Measurements from ENCODE around the gene CACNA1C.

CACNA1C gene

DNA sequence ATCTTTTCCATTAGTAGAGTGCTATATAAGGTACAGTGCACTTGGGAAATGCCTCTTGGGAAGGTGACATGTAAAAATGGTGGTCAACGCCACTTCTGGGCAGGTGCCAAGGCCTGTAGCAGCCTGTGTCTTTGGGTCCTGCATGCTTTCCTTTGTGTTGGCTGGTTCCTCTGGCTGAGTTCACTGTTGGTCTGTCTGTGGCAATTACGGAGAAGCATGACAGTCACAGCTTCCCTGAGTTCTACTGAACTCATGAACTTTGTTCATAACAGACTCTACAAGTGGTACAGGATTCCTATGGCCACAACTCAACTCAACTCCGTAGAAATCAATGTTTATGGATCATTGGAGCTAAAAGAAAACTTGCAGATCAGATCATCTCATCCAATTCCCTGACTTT is 98.0 kb downstream of the CACNA1C start:
- no peak overlapping the region for H2AFZ ChIP-seq (ENCODE audit: low read depth, low read length)
- no peaks in the 10 kb centered on the region for H3K36me3 ChIP-seq (ENCODE audit: insufficient read depth, low read length)
- H3K4me1 ChIP-seq (ENCODE audit: insufficient read depth, low read length): no peaks in the 10 kb centered on the region
- no peaks in the 10 kb centered on the region for H3K9me3 ChIP-seq (ENCODE audit: low read length)
- H3K4me3 ChIP-seq (ENCODE audit: low read length): no peak overlapping the region
- peaks cover 3% of the 10 kb centered on the region for H3K27me3 ChIP-seq (ENCODE audit: insufficient read depth, low read length)

DNA sequence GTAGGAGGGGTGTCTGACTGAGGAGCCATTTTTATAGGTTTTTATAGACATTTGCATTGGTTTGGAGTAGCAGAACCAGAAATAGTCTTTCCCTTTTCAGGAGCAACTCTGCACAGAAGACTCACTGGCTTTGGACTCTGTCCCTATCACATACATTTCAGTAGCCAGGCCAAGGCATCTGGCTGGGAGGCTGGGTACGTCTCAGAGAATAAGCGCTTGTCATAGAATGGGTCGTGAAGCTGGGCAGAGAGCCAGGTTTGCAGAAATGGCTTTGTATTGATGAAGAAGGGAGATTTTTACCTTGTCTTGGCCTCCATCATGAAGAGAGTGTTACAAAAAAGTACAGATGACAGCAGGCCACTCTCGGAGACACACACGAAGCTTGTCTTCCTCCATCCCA is 98.6 kb downstream of the CACNA1C start:
- H3K36me3 ChIP-seq (ENCODE audit: insufficient read depth, low read length): no peaks in the 10 kb centered on the region
- H3K9me3 ChIP-seq (ENCODE audit: low read length): no peaks in the 10 kb centered on the region
- no peaks in the 10 kb centered on the region for H3K4me1 ChIP-seq (ENCODE audit: insufficient read depth, low read length)
- no peak overlapping the region for H3K4me3 ChIP-seq (ENCODE audit: low read length)
- H3K27me3 ChIP-seq (ENCODE audit: insufficient read depth, low read length): peaks cover 2% of the 10 kb centered on the region
- no peak overlapping the region for H2AFZ ChIP-seq (ENCODE audit: low read depth, low read length)

DNA sequence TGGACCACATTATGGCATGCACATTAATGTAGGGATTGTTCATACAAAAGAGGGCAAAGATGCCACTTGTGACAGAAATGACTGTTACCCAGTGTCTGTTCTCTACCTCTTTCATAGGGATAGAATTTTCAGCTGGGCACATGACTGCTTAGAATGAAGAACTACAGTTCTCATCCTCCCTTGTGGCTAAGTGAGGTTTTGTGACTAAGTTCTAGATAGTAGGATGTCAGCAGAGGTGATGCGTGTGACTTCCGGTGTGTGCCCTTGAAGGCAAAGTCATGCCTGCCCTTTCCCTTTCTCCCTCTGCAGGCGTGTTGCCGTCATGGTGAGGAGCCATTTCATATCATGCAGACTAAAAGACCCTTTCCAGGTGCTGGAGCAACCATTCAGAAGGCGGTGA is 99.3 kb downstream of the CACNA1C start:
- Histone ChIP-seq H3K4me1 (ENCODE audit: insufficient read depth, low read length) (no peaks in the 10 kb centered on the region), H3K9me3 (ENCODE audit: low read length) (no peaks in the 10 kb centered on the region), H3K27me3 (ENCODE audit: insufficient read depth, low read length) (no peaks in the 10 kb centered on the region), H2AFZ (ENCODE audit: low read depth, low read length) (no peak overlapping the region), H3K36me3 (ENCODE audit: insufficient read depth, low read length) (no peaks in the 10 kb centered on the region), H3K4me3 (ENCODE audit: low read length) (no peak overlapping the region)

DNA sequence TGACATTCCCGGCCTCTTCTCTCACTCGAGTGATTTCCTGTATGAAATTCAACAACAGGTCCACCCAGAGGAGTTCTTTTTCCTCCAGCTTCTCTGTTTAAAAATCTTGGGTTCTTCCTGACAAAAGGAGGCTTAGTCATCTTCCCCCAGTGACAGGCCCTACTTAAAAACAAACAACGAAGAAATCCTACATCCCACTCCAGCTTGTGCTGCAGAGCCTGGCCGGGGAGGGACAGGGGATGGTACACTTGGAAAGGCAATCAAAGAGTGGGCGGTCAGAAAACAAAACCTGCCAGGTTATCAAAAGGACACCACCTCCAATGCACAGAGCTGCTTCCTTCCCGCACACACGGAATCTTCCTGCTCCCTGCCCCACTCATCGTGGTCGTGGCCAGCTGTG is 101.3 kb downstream of the CACNA1C start:
- H2AFZ ChIP-seq (ENCODE audit: low read depth, low read length): no peak overlapping the region
- H3K27me3 ChIP-seq (ENCODE audit: insufficient read depth, low read length): no peaks in the 10 kb centered on the region
- H3K4me1 ChIP-seq (ENCODE audit: insufficient read depth, low read length): no peaks in the 10 kb centered on the region
- H3K36me3 ChIP-seq (ENCODE audit: insufficient read depth, low read length): no peaks in the 10 kb centered on the region
- H3K4me3 ChIP-seq (ENCODE audit: low read length): no peak overlapping the region
- H3K9me3 ChIP-seq (ENCODE audit: low read length): no peaks in the 10 kb centered on the region

DNA sequence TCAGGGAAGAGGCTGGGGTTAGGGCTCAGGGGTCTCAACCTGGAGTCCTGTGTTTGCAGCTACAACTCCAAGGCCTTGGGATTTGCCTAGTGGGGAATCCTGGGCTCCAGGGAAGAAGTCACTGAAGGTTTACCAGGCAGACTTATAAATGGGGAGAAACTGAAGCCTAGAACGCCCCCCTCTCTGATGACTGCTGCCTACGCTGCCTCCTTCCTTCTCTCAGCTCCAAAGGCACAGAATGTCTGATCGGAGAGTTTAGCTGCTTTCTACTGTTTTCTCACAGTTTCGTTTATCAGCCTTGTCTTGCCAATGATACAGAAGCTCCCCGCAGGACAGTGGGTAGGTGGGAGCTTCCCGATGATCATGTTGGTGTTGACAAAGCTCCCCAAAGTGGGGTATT is 101.7 kb downstream of the CACNA1C start:
- no peak overlapping the region for H3K4me3 ChIP-seq (ENCODE audit: low read length)
- no peak overlapping the region for H2AFZ ChIP-seq (ENCODE audit: low read depth, low read length)
- H3K27me3 ChIP-seq (ENCODE audit: insufficient read depth, low read length): no peaks in the 10 kb centered on the region
- no peaks in the 10 kb centered on the region for H3K9me3 ChIP-seq (ENCODE audit: low read length)
- H3K36me3 ChIP-seq (ENCODE audit: insufficient read depth, low read length): no peaks in the 10 kb centered on the region
- H3K4me1 ChIP-seq (ENCODE audit: insufficient read depth, low read length): no peaks in the 10 kb centered on the region

DNA sequence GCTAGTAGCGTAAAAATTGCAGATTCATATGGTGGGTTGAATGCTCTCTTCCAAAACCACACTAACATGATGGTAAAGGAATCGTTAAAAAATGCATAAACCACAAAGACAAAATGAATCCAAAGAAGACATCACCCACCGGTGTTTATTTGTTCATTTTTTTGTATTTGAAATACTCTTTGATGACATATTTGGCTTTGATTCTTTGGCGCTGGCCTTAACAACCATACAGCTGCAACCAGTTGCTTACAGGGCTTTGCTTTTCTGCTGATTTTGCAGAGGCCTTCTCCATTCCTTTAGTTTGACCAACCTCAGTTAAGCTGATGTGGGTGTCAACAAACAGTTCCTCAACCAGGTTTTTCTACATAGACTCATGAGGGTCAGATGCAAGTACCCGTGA is 103.5 kb downstream of the CACNA1C start:
- no peaks in the 10 kb centered on the region for H3K36me3 ChIP-seq (ENCODE audit: insufficient read depth, low read length)
- no peaks in the 10 kb centered on the region for H3K27me3 ChIP-seq (ENCODE audit: insufficient read depth, low read length)
- H3K4me3 ChIP-seq (ENCODE audit: low read length): no peak overlapping the region
- no peak overlapping the region for H2AFZ ChIP-seq (ENCODE audit: low read depth, low read length)
- no peaks in the 10 kb centered on the region for H3K9me3 ChIP-seq (ENCODE audit: low read length)
- no peaks in the 10 kb centered on the region for H3K4me1 ChIP-seq (ENCODE audit: insufficient read depth, low read length)

DNA sequence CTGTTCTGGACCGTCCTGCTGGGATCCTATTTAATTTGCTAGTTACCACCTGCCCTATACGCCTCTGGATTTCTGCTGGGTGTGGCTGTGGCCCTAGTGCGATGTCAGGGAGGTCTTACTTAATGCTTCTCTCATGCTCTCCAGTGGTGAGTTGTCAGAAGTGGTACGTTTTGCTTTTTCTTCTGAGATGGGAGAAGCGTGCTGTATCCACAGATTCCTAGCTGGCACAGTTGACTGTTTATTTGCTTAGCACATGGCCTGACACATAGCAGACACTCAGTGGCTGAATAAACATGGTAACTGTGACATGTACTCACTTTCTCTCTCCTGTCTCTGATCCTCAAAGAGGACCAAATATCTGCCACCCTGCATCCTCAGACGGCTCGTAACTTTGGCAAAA is 107.3 kb downstream of the CACNA1C start:
- Histone ChIP-seq H3K4me3 (ENCODE audit: low read length) (no peak overlapping the region), H3K36me3 (ENCODE audit: insufficient read depth, low read length) (no peaks in the 10 kb centered on the region), H2AFZ (ENCODE audit: low read depth, low read length) (no peak overlapping the region), H3K27me3 (ENCODE audit: insufficient read depth, low read length) (no peaks in the 10 kb centered on the region), H3K4me1 (ENCODE audit: insufficient read depth, low read length) (no peaks in the 10 kb centered on the region), H3K9me3 (ENCODE audit: low read length) (no peaks in the 10 kb centered on the region)

DNA sequence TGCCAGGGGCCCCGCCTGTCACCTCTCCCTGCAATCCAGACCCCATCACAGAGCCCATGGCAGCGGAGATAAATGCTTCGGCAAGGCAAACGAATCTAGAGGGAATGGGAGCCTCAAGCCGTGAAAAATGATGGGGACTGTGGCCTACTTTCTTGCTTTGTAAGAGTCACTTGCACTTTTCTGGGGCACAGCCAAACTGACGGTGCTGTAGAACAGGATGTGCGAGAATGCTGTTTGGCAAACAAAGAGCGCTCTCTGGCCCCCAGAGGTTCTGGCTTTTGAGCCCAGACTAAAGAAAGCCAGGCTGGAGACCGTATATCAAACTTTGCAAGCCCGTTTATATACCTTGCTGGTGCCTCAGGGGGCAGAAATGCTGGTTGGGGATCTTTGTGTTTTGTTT is 108.7 kb downstream of the CACNA1C start:
- Histone ChIP-seq H3K27me3 (ENCODE audit: insufficient read depth, low read length) (no peaks in the 10 kb centered on the region), H3K4me1 (ENCODE audit: insufficient read depth, low read length) (no peaks in the 10 kb centered on the region), H3K9me3 (ENCODE audit: low read length) (no peaks in the 10 kb centered on the region), H2AFZ (ENCODE audit: low read depth, low read length) (no peak overlapping the region), H3K36me3 (ENCODE audit: insufficient read depth, low read length) (no peaks in the 10 kb centered on the region), H3K4me3 (ENCODE audit: low read length) (no peak overlapping the region)

DNA sequence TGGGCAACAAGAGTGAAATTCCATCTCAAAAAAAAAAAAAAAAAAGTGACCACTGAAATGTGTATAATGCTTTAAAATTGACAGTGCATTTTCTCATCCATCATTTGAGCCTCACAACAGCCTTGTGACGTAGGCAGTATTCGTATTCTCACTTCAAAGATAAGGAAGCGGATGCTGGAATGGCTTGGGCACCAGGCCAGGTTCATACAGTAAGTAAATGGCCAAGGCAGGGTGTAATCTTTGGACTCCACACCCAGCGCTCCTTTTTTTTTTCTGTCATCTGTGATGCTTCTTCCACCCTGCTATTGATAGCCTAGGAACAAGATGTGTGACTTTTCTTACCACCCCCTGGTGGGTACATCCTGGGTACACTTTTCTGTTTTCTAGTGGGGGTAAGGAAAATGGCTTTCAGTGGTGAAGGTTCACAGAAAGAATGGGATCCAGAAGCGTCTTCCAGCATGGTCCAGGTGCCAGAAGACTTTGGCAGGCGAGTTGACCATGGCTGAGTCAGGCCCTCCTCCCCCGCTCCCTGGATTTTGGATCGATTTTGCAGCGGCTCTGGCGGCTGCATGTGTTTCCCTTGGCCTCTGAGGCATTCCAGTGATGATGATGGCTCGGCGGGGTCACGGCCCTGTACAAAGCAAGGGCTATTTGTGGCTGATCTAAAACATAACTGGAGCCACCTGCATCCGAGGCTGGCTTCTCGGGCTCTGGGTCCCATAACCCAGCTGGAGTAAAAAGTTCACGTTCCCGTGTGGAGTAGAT is 110.6 kb downstream of the CACNA1C start:
- H3K4me3 ChIP-seq (ENCODE audit: low read length): no peak overlapping the region
- H3K36me3 ChIP-seq (ENCODE audit: insufficient read depth, low read length): no peaks in the 10 kb centered on the region
- no peaks in the 10 kb centered on the region for H3K27me3 ChIP-seq (ENCODE audit: insufficient read depth, low read length)
- H3K4me1 ChIP-seq (ENCODE audit: insufficient read depth, low read length): no peaks in the 10 kb centered on the region
- no peaks in the 10 kb centered on the region for H3K9me3 ChIP-seq (ENCODE audit: low read length)
- no peak overlapping the region for H2AFZ ChIP-seq (ENCODE audit: low read depth, low read length)

DNA sequence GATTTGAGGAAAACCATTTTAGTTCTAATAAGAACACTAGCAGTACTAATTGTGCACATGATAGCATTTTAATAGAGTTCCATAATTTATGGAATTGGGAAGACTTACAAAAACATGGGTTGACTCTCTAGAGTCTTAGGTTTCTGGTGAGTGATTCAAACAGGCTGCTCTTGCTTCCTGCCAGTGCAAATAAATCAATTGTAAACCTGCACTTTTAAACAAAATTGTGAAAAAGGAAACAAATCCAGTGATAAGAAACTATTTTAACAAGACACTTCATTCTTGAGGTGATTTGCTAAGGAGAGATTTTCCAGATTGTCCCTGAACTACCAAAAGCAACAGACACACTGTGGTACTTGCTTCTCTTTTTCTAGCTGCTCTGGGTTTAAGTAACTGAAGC is 112.2 kb downstream of the CACNA1C start:
- Histone ChIP-seq H3K4me3 (ENCODE audit: low read length) (no peak overlapping the region), H2AFZ (ENCODE audit: low read depth, low read length) (no peak overlapping the region), H3K9me3 (ENCODE audit: low read length) (no peaks in the 10 kb centered on the region), H3K36me3 (ENCODE audit: insufficient read depth, low read length) (no peaks in the 10 kb centered on the region), H3K4me1 (ENCODE audit: insufficient read depth, low read length) (no peaks in the 10 kb centered on the region), H3K27me3 (ENCODE audit: insufficient read depth, low read length) (no peaks in the 10 kb centered on the region)

DNA sequence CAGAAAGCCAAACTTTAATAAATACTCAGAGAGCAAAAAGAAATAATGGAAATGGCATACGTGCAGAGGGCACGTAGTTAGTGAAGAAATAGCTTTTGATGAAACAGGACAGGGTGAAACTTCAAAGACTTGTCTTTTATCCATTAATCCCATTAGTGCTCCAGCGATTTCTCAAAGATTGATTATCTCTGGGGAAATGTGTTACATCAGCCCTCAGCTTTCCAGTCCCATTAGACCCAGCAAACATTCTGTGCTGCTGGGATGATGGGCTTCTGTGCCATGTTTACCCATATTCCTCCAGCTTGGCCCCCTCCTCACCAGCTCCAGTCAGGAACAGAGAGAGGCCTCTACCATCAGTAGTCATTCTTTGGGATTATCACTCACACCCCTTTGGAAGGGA is 113.1 kb downstream of the CACNA1C start:
- Histone ChIP-seq H3K36me3 (ENCODE audit: insufficient read depth, low read length) (no peaks in the 10 kb centered on the region), H3K4me3 (ENCODE audit: low read length) (no peak overlapping the region)

DNA sequence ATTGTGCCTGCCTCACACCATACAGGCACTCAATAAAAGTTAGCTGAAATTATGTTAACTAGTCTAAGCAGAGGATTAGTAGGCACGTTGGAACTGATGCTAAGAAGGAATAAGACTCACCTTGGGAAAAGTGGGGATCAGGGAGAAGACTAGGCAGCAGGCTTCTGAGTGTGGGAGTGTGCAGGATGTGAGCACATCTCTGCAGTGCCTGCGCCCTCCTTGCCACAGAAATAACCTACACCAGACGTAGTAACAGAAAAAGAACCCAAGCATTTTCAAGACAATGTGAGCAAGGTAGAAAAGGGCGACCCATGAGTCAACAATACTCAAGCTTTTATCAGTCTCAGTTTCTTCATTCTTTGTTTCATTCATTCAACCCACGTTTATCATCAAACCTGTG is 113.9 kb downstream of the CACNA1C start:
- H3K4me1 ChIP-seq (ENCODE audit: insufficient read depth, low read length): no peaks in the 10 kb centered on the region
- H3K27me3 ChIP-seq (ENCODE audit: insufficient read depth, low read length): no peaks in the 10 kb centered on the region
- no peaks in the 10 kb centered on the region for H3K36me3 ChIP-seq (ENCODE audit: insufficient read depth, low read length)
- no peak overlapping the region for H3K4me3 ChIP-seq (ENCODE audit: low read length)
- no peaks in the 10 kb centered on the region for H3K9me3 ChIP-seq (ENCODE audit: low read length)
- H2AFZ ChIP-seq (ENCODE audit: low read depth, low read length): no peak overlapping the region

More for the DNA sequence above, 113.1 kb downstream of the CACNA1C start:
- H3K9me3 ChIP-seq (ENCODE audit: low read length): no peaks in the 10 kb centered on the region
- H2AFZ ChIP-seq (ENCODE audit: low read depth, low read length): no peak overlapping the region
- no peaks in the 10 kb centered on the region for H3K4me1 ChIP-seq (ENCODE audit: insufficient read depth, low read length)
- no peaks in the 10 kb centered on the region for H3K27me3 ChIP-seq (ENCODE audit: insufficient read depth, low read length)

DNA sequence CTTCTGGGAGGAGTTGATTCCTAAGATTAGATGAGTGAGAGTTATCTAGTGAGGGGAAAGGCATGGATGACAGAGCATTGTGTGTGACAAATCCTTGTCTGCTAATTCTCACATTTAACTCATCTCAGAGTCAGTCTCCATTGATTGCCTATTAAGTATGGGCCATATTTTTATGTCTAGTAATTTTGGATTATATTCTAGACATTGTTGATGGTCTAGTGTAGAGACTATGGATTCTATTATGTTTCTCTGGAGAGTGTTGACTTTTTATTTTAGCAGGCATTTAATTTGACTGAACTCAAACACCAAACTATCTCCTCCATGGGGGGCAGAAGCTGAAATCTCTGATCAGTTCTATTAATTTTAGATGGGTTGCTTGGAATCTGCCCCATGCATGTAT is 114.4 kb downstream of the CACNA1C start:
- no peak overlapping the region for H2AFZ ChIP-seq (ENCODE audit: low read depth, low read length)
- no peaks in the 10 kb centered on the region for H3K9me3 ChIP-seq (ENCODE audit: low read length)
- H3K27me3 ChIP-seq (ENCODE audit: insufficient read depth, low read length): no peaks in the 10 kb centered on the region
- H3K4me1 ChIP-seq (ENCODE audit: insufficient read depth, low read length): no peaks in the 10 kb centered on the region
- H3K4me3 ChIP-seq (ENCODE audit: low read length): no peak overlapping the region
- H3K36me3 ChIP-seq (ENCODE audit: insufficient read depth, low read length): no peaks in the 10 kb centered on the region

DNA sequence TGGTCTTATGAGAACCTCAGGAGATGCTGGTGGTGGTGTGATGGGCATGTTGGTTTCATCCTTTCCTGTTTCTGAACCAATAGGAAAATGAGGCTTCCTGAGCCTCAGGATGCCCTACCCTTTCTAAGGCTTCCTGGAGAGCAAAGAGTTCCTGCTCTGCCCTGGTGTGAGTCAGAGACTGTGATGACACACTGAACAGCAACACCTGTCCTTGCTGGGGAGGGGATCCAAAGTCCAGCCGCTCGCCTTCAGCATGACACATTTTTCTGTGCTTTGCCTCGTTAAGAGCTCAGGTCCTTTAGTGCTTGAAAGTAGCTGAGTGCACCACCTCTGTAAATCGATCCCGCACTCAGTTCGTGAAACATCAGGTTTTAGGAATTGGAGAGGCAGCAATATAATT is 116.0 kb downstream of the CACNA1C start:
- H3K4me1 ChIP-seq (ENCODE audit: insufficient read depth, low read length): no peaks in the 10 kb centered on the region
- H3K4me3 ChIP-seq (ENCODE audit: low read length): no peak overlapping the region
- H3K9me3 ChIP-seq (ENCODE audit: low read length): no peaks in the 10 kb centered on the region
- H3K27me3 ChIP-seq (ENCODE audit: insufficient read depth, low read length): no peaks in the 10 kb centered on the region
- H3K36me3 ChIP-seq (ENCODE audit: insufficient read depth, low read length): no peaks in the 10 kb centered on the region
- no peak overlapping the region for H2AFZ ChIP-seq (ENCODE audit: low read depth, low read length)

All from neuron (in vitro differentiated cells).